GM18870 (cell line): ENCODE data around the gene NRTN.
"Not testable (repeated sequence)": the region's sequence is repeated elsewhere in the genome, so short reads cannot be mapped to it uniquely, and the experiment has no call there.

Source experiments
- ATAC-seq: cut with Tn5 transposase; IDR thresholded peaks from one replicate; pipeline ENCODE4 v1.9.1; 2021; ENCODE audit warnings: moderate library complexity; ENCODE audit not compliant: unreplicated experiment

Gene NRTN

GRCh38 chr19:5864725-5865486, 60.0 kb downstream of the NRTN start:
- no peak for ATAC-seq

GRCh38 chr19:5865772-5866171, 60.9 kb downstream of the NRTN start:
- no peak for ATAC-seq

GRCh38 chr19:5867201-5868136, 62.6 kb downstream of the NRTN start:
- ATAC-seq: no peak

GRCh38 chr19:5870986-5871394, 66.1 kb downstream of the NRTN start:
- ATAC-seq: no peak

GRCh38 chr19:5873617-5874199, 68.8 kb downstream of the NRTN start:
- ATAC-seq: no peak

GRCh38 chr19:5874496-5874895, 69.6 kb downstream of the NRTN start:
- ATAC-seq: not testable (repeated sequence)

GRCh38 chr19:5877427-5877826, 72.6 kb downstream of the NRTN start:
- ATAC-seq: no peak

- ATAC-seq: no peak
Observed at GRCh38 chr19:5877882-5878281, 73.0 kb downstream of the NRTN start.
